SU-DHL-6 (cell line): ENCODE measurements around the gene NIN.

Source experiments
- H2AFZ ChIP-seq: fragments of 200-600 bp; sonication (generic); 2 replicates; pipeline ENCODE4 v1.6.1; 2014; ENCODE audit warnings: low read depth, mild to moderate bottlenecking, moderate library complexity, mixed read lengths, antibody characterized with exemption, low read length; ENCODE audit not compliant: severe bottlenecking
- H3F3A ChIP-seq: fragments of 200-600 bp; shearing (Covaris generic); 2 replicates; pipeline ENCODE4 v1.6.0; 2016; ENCODE audit warnings: antibody characterized with exemption, mild to moderate bottlenecking; ENCODE audit not compliant: insufficient read depth
- H3K27ac ChIP-seq: fragments of 200-600 bp; sonication (generic); 2 replicates; pipeline ENCODE4 v1.5.1; 2016; ENCODE audit warnings: low read depth, mild to moderate bottlenecking, low read length, moderate library complexity, mixed read lengths
- H3K27me3 ChIP-seq: fragments of 200-600 bp; sonication (generic), shearing (Covaris generic); 2 replicates; pipeline ENCODE4 v1.6.0; 2014; ENCODE audit warnings: mild to moderate bottlenecking, low read length
- H3K36me3 ChIP-seq: fragments of 200-600 bp; sonication (generic); 2 replicates; pipeline ENCODE4 v1.6.1; 2014; ENCODE audit warnings: mild to moderate bottlenecking, low read length, mixed read lengths
- H3K4me2 ChIP-seq: fragments of 300-600, 200-600 bp; shearing (Covaris generic), sonication (generic); 2 replicates; pipeline ENCODE4 v1.6.0; 2014; ENCODE audit warnings: low read length, low read depth, mild to moderate bottlenecking; ENCODE audit not compliant: poor library complexity, severe bottlenecking
- H3K4me3 ChIP-seq: fragments of 200-600 bp; sonication (generic); 2 replicates; pipeline ENCODE4 v1.5.1; 2014; ENCODE audit warnings: antibody characterized with exemption, low read length, mild to moderate bottlenecking, mixed read lengths; ENCODE audit not compliant: insufficient read depth, poor library complexity, severe bottlenecking
- H3K79me2 ChIP-seq: fragments of 200-600 bp; sonication (generic); 2 replicates; pipeline ENCODE4 v1.6.1; 2014; ENCODE audit warnings: mild to moderate bottlenecking, low read length, moderate library complexity; ENCODE audit not compliant: insufficient read depth
- H3K9ac ChIP-seq: fragments of 200-600 bp; sonication (generic); 2 replicates; pipeline ENCODE4 v1.7.0; 2014; ENCODE audit warnings: mild to moderate bottlenecking, low read length
- H3K9me2 ChIP-seq: fragments of 200-600 bp; sonication (generic); replicated peaks from 2 replicates; pipeline ENCODE4 v1.6.1; 2014; ENCODE audit warnings: low read length; ENCODE audit not compliant: insufficient read depth
- H3K9me3 ChIP-seq: fragments of 200-600 bp; sonication (generic); 2 replicates; pipeline ENCODE4 v1.6.1; 2014; ENCODE audit warnings: low read length, mixed read lengths; ENCODE audit not compliant: insufficient read depth
- H4K20me1 ChIP-seq: fragments of 200-600 bp; sonication (generic); 2 replicates; pipeline ENCODE4 v1.6.1; 2014; ENCODE audit warnings: low read depth, mild to moderate bottlenecking, antibody characterized with exemption, low read length, moderate library complexity, mixed read lengths
- CTCF ChIP-seq: fragments of 200-600 bp; sonication (generic); IDR thresholded peaks from one replicate; pipeline ENCODE4 v1.5.1; 2017; ENCODE audit warnings: antibody characterized with exemption, mild to moderate bottlenecking, low read length, moderate library complexity; ENCODE audit not compliant: insufficient read depth, poor library complexity, severe bottlenecking
- EZH2phosphoT487 ChIP-seq: fragments of 200-600 bp; sonication (generic), shearing (Covaris generic); conservative IDR thresholded peaks from 2 replicates; pipeline ENCODE4 v1.6.1; 2018; ENCODE audit warnings: mild to moderate bottlenecking, antibody characterized with exemption, low read length, moderate library complexity, mixed read lengths

The NIN gene

DNA sequence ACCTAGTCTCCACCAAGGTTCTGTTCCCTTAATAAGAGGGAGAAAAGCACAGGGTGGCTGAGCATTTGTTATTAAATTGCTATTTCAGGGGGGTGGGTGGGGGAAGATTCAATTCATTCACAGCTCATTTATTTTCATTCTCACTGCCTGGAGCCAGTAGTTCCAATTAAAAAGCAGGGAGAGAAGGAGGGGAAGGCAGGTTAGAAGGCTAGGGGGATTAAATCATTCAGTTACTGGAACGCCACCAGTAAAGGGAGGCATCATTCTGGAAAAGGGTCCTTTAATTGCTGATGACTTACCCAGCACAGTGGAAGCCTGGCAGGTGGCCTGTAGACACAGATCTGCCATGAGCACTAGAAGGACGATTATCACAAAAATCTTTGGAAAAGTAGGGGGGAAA is 47.4 kb downstream of the NIN start:
- no peak overlapping the region for H3K9ac ChIP-seq
- H4K20me1 ChIP-seq, result no peaks in the 10 kb centered on the region
- H3F3A ChIP-seq, result peaks cover 24% of the 10 kb centered on the region
- no peaks in the 10 kb centered on the region for H3K27me3 ChIP-seq
- no peak overlapping the region for H3K4me3 ChIP-seq
- H3K27ac ChIP-seq, result no peak overlapping the region
- H3K9me2 ChIP-seq, result no peaks in the 10 kb centered on the region
- TF ChIP-seq EZH2phosphoT487 (no peak), CTCF (no peak)
- H3K9me3 ChIP-seq, result no peaks in the 10 kb centered on the region
- no peak overlapping the region for H2AFZ ChIP-seq
- 0 out of 2 replicates have a peak, but pooled peaks cover 4% of the 10 kb centered on the region for H3K36me3 ChIP-seq
- peaks cover 63% of the 10 kb centered on the region for H3K79me2 ChIP-seq
- no peak overlapping the region for H3K4me2 ChIP-seq

DNA sequence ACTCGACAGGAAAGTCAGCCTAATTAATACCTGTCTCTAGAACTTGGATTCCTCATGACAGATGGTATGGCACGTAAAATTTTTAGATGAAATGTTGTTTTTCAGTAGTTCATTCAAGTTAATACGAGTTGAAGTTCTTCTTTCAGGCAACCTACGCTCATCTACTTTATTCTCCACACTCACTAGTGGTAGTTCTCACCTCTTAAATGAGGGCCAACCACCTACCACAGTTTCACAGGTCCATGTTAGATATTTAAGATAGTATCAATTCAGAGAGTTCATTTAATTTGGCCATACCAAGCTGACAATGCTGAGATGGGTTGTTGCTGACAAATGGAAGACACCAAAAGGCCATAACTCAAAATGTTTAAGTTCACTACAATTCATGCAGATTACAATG is 50.6 kb downstream of the NIN start:
- no peak overlapping the region for H2AFZ ChIP-seq
- H3K9me2 ChIP-seq, result no peaks in the 10 kb centered on the region
- H3K27ac ChIP-seq, result peak overlapping the region; percentile 13; the same call in 1 of the 2 replicates
- no peaks in the 10 kb centered on the region for H3K27me3 ChIP-seq
- H3K36me3 ChIP-seq, result peaks cover 24% of the 10 kb centered on the region; the same call in 1 of the 2 replicates
- H3K9me3 ChIP-seq, result no peaks in the 10 kb centered on the region
- no peak overlapping the region for H3K9ac ChIP-seq
- peaks cover 15% of the 10 kb centered on the region for H3F3A ChIP-seq
- no peak for TF ChIP-seq CTCF
- TF ChIP-seq EZH2phosphoT487, result no peak
- H3K4me2 ChIP-seq, result no peak overlapping the region
- H4K20me1 ChIP-seq, result no peaks in the 10 kb centered on the region
- H3K79me2 ChIP-seq, result peaks cover 46% of the 10 kb centered on the region
- no peak overlapping the region for H3K4me3 ChIP-seq

GRCh38 chr14:50778721-50779483 is 52.1 kb downstream of the NIN start:
- Histone ChIP-seq H2AFZ (no peak overlapping the region), H3K27ac (peak overlapping the region; percentile 50), H3K4me3 (no peak overlapping the region), H3K36me3 (peaks cover 32% of the 10 kb centered on the region; the same call in 1 of the 2 replicates), H3K4me2 (no peak overlapping the region), H4K20me1 (no peaks in the 10 kb centered on the region), H3K9me2 (no peaks in the 10 kb centered on the region), H3K9ac (no peak overlapping the region; the same call in 1 of the 2 replicates), H3K27me3 (no peaks in the 10 kb centered on the region), H3K79me2 (peaks cover 32% of the 10 kb centered on the region; the same call in 1 of the 2 replicates), H3K9me3 (no peaks in the 10 kb centered on the region), H3F3A (peaks cover 15% of the 10 kb centered on the region)
- no peak for TF ChIP-seq EZH2phosphoT487
- TF ChIP-seq CTCF, result no peak
